K562 (cell line): ENCODE measurements around the gene USP13. TPM values are rescaled to one million over a fixed set of nuclear protein-coding genes. Genes with fewer than 3 reads are reported as not detected.

Source experiments
- ATAC-seq: fragments of 200-7000 bp; cut with Tn5 transposase; 3 replicates; pipeline ENCODE4 v1.9.1; 2020; ENCODE audit warnings: moderate library complexity
- BruUV-seq: library from RNA; stranded (reverse); fragments of 400-500 nt; replicated peaks from 2 replicates; lab custom pipeline; 2021; lab: Mats Ljungman, UMichigan
- CTCF ChIA-PET: fragments of 300-600 bp; formaldehyde crosslinking; extraction: SDS; loops from one replicate; lab custom pipeline; 2021; ENCODE audit warnings: low intra/inter-chr PET ratio; lab: Yijun Ruan, JAX
- POLR2A ChIA-PET: fragments of 300-600, 350-650 bp; sonication (Branson Sonifier 250); formaldehyde crosslinking; extraction: SDS; loops from one replicate; lab custom pipeline; 2021; ENCODE audit warnings: antibody characterized with exemption, inconsistent platforms; lab: Yijun Ruan, JAX
- DNase-seq, 4 experiments: peaks; one replicate each; pipeline versions ENCODE4 v3.0.0 to v3.0.0-alpha.2; 2011 to 2018; ENCODE audit warnings: low spot score in 3 of 4, mixed read lengths in 3 of 4; ENCODE audit errors: extremely low read depth in 1 of 4
- FAIRE-seq: peaks from 2 replicates; lab custom pipeline; 2011; peaks lifted over from hg19 to GRCh38; lab: Jason Lieb, UNC
- H2AFZ ChIP-seq: 2 replicates; pipeline ENCODE4 v1.6.0; 2011; ENCODE audit warnings: low read depth, low read length, control low read depth, inconsistent platforms
- H3K27ac ChIP-seq: fragments of 200-600 bp; 3 replicates; pipeline ENCODE4 v1.8.0; 2011; ENCODE audit warnings: low read depth, mild to moderate bottlenecking, control low read depth, inconsistent platforms, low read length, moderate library complexity, mixed read lengths; ENCODE audit errors: extremely low read depth
- H3K27me3 ChIP-seq, 2 experiments: fragments of 300-600 bp in 1 of 2; 2 replicates in 1 of 2; 3 replicates in 1 of 2; pipeline versions ENCODE4 v1.6.0 to v1.8.0; 2011; ENCODE audit warnings: inconsistent platforms in 2 of 2, low read length in 2 of 2, mild to moderate bottlenecking in 1 of 2, mixed read lengths in 1 of 2, moderate library complexity in 1 of 2; ENCODE audit not compliant: control insufficient read depth in 2 of 2, insufficient read depth in 2 of 2
- H3K36me3 ChIP-seq: fragments of 300-600 bp; 3 replicates; pipeline ENCODE4 v1.8.0; 2011; ENCODE audit warnings: mild to moderate bottlenecking, low read length, inconsistent platforms; ENCODE audit not compliant: control insufficient read depth, insufficient read depth
- H3K4me1 ChIP-seq, 2 experiments: fragments of 200-600 bp in 1 of 2; replicated peaks in 1 of 2; 2 replicates in 1 of 2; 3 replicates in 1 of 2; pipeline versions ENCODE4 v1.5.1 to v1.8.0; 2011; ENCODE audit warnings: inconsistent platforms in 2 of 2, low read length in 2 of 2, mild to moderate bottlenecking in 1 of 2, mixed read lengths in 1 of 2, moderate library complexity in 1 of 2; ENCODE audit not compliant: control insufficient read depth in 2 of 2, insufficient read depth in 2 of 2
- H3K4me2 ChIP-seq: 2 replicates; pipeline ENCODE4 v1.6.1; 2011; ENCODE audit warnings: low read length, control low read depth, inconsistent platforms, mixed read lengths; ENCODE audit not compliant: insufficient read depth
- H3K4me3 ChIP-seq: fragments of 200-600 bp; sonication (generic), shearing (Covaris generic); 2 replicates; pipeline ENCODE4 v1.5.1; 2016; ENCODE audit warnings: control low read depth, inconsistent platforms
- H3K79me2 ChIP-seq: fragments of 200-600 bp; 3 replicates; pipeline ENCODE4 v1.8.0; 2011; ENCODE audit warnings: low read length, inconsistent platforms; ENCODE audit not compliant: control insufficient read depth, insufficient read depth
- H3K9ac ChIP-seq, 2 experiments: 2 replicates each; pipeline versions ENCODE4 v1.6.0 to v1.6.1; 2011; ENCODE audit warnings: low read depth in 2 of 2, low read length in 2 of 2, control low read depth in 1 of 2, inconsistent platforms in 1 of 2, mild to moderate bottlenecking in 1 of 2, mixed read lengths in 1 of 2; ENCODE audit not compliant: insufficient read depth in 1 of 2
- H3K9me1 ChIP-seq: one replicate; pipeline ENCODE4 v1.6.0; 2011; ENCODE audit warnings: inconsistent platforms, mild to moderate bottlenecking, low read length, moderate library complexity; ENCODE audit not compliant: control insufficient read depth, insufficient read depth
- H3K9me3 ChIP-seq: replicated peaks from 2 replicates; pipeline ENCODE4 v1.5.1; 2011; ENCODE audit warnings: low read depth, low read length, inconsistent platforms; ENCODE audit not compliant: control insufficient read depth, insufficient read depth
- H4K20me1 ChIP-seq: replicated peaks from 2 replicates; pipeline ENCODE4 v1.6.1; 2011; ENCODE audit warnings: low read length, inconsistent platforms, mixed read lengths; ENCODE audit not compliant: control insufficient read depth, insufficient read depth
- BCL6 ChIP-seq: fragments of 250-450 bp; sonication (Bioruptor Pico); IDR thresholded peaks from 2 replicates; pipeline ENCODE4 v1.4.0; 2020
- FOS ChIP-seq: IDR thresholded peaks from 3 replicates; pipeline ENCODE4 v1.6.1; 2011; ENCODE audit not compliant: insufficient read length; ENCODE audit errors: extremely low read depth
- FOXK1 ChIP-seq: sonication (generic); formaldehyde crosslinking; IDR thresholded peaks from 2 replicates; pipeline ENCODE4 v1.8.0; 2022; ENCODE audit warnings: missing genetic modification reagents, mild to moderate bottlenecking, borderline replicate concordance
- GATA2 ChIP-seq: sonication (generic); formaldehyde crosslinking; IDR thresholded peaks from 2 replicates; pipeline ENCODE4 v1.4.0; 2020; ENCODE audit warnings: mild to moderate bottlenecking, missing genetic modification reagents
- MAFK ChIP-seq: IDR thresholded peaks from 2 replicates; pipeline ENCODE4 v1.6.1; 2011; ENCODE audit warnings: low read length, improper control_type of control experiment
- MCM3 ChIP-seq: fragments of 450-650 bp; IDR thresholded peaks from 2 replicates; pipeline ENCODE4 v1.6.1; 2016
- NFRKB ChIP-seq: fragments of 450-650 bp; IDR thresholded peaks from 2 replicates; pipeline ENCODE4 v1.6.1; 2016; ENCODE audit warnings: low read depth
- POLR2G ChIP-seq: fragments of 200-400 bp; formaldehyde crosslinking; IDR thresholded peaks from 2 replicates; pipeline ENCODE4 v1.6.1; 2017; ENCODE audit warnings: low read depth, mild to moderate bottlenecking, antibody characterized with exemption, low read length, moderate library complexity
- RCOR1 ChIP-seq, 2 experiments: IDR thresholded peaks; 2 replicates each; pipeline ENCODE4 v1.6.1; 2012; ENCODE audit warnings: low read depth in 2 of 2, low read length in 2 of 2, borderline replicate concordance in 1 of 2, improper control_type of control experiment in 1 of 2
- SRSF9 ChIP-seq: fragments of 200-400 bp; formaldehyde crosslinking; IDR thresholded peaks from 2 replicates; pipeline ENCODE4 v1.6.1; 2017; ENCODE audit warnings: low read depth, low read length, borderline replicate concordance
- TAL1 ChIP-seq: fragments of 450-650 bp; IDR thresholded peaks from 2 replicates; pipeline ENCODE4 v1.6.1; 2016; ENCODE audit warnings: mild to moderate bottlenecking
- TEAD1 ChIP-seq, 2 experiments: fragments of 450-650 bp in 1 of 2; sonication (generic) in 1 of 2; formaldehyde crosslinking; IDR thresholded peaks; 2 replicates each; pipeline versions ENCODE4 v1.4.0 to v1.8.0; 2020 to 2022; ENCODE audit warnings: mild to moderate bottlenecking in 2 of 2, missing genetic modification reagents in 1 of 2
- TRIM24 ChIP-seq, 2 experiments: fragments of 450-650 bp; IDR thresholded peaks; 2 replicates each; pipeline ENCODE4 v1.6.1; 2016
- whole genome bisulfite sequencing: fragments of 100-300 bp; shearing (Covaris generic); methylation state at CpG from one replicate; pipeline ENCODE4 v1.1.6; 2016; ENCODE audit warnings: low coverage, mixed read lengths; ENCODE audit not compliant: insufficient coverage; ENCODE audit errors: missing lambda C conversion rate; 5-methylcytosine and 5-hydroxymethylcytosine counted together
- in situ Hi-C: fragments of 300-500 bp; cut with MboI; formaldehyde crosslinking; loops from 4 replicates; pipeline ENCODE4 v1.15.0; 2018; ENCODE audit warnings: inconsistent platforms, mixed read lengths
- intact Hi-C: fragments of 100-400 bp; cut with micrococcal nuclease; formaldehyde crosslinking; loops from 2 replicates; pipeline ENCODE4 v1.14.2; 2022
- polyA plus RNA-seq, 8 experiments: library from polyadenylated mRNA; depleted of rRNA in 4 of 8; stranded (reverse) in 5 of 8; unstranded in 3 of 8; fragments of >200 nt; fragmentation: Nextera tagmentation in 2 of 8; fragmentation: Illumina TruSeq in 1 of 8; extraction: Ambion mirVana in 2 of 8; extraction: Trizol in 1 of 8; gene quantifications; 2 replicates each; pipeline versions ENCODE4 v1.2.1 to v1.2.3, GENCODE V29; 2011 to 2014; ENCODE audit warnings: inconsistent platforms in 1 of 8, missing spikeins in 1 of 8
- total RNA-seq, 7 experiments: library from RNA; depleted of rRNA in 6 of 7; stranded (reverse); fragments of >200 nt in 6 of 7; fragmentation: Illumina TruSeq in 2 of 7; extraction: Trizol in 2 of 7; gene quantifications; 2 replicates each; pipeline versions ENCODE4 v1.2.1 to v1.2.3, GENCODE V29; 2011 to 2021; ENCODE audit warnings: low replicate concordance in 1 of 7
- TF ChIP-seq, protein P1 (sequence below): sonication (generic); formaldehyde crosslinking; IDR thresholded peaks from 2 replicates; pipeline ENCODE4 v1.8.1; 2023; ENCODE audit warnings: mild to moderate bottlenecking, missing genetic modification reagents
- TF ChIP-seq, protein P2 (sequence below): sonication (generic); formaldehyde crosslinking; IDR thresholded peaks from 2 replicates; pipeline ENCODE4 v1.8.1; 2023; ENCODE audit warnings: mild to moderate bottlenecking, missing genetic modification reagents
- TF ChIP-seq, protein P3 (sequence below): fragments of 450-650 bp; formaldehyde crosslinking; IDR thresholded peaks from 2 replicates; pipeline ENCODE4 v1.4.0; 2022; ENCODE audit warnings: missing genetic modification characterization

The USP13 gene
- total and polyA plus RNA-seq, 9 of the 15 experiments (the other 6 are each of a cell fraction or from before 2014, with no cell fraction given), result 0.11 to 2.3 (median 0.51) TPM

DNA sequence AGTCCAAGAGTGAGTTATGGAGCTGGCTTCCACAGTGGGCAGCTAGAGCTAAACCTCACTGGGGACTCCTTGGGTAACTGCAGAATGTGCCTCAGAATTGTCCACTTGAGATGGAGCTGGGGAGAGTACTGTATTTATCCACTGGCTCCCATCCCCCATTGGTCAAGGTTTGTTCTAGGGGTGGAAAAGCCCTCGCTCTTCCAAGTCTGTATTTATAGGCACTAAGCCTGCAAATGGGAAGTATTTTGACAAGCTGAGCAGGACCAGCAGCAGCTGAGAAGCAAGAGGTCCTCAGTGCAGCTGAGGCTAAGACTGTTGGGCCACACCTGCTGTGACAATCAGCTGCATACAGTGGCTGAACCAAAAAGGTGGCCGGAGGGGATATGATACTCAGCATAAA lies 5.8 kb downstream of the USP13 start:
- in situ Hi-C loops, result no loop called here
- FAIRE-seq (no peak), ATAC-seq (peak; percentile 30; the same call in 2 of the 3 replicates), DNase-seq (no peak)
- Histone ChIP-seq H3K4me2 (no peak overlapping the region), H2AFZ (no peak overlapping the region), H3K4me1 (peaks cover 0 to 5% of the 10 kb centered on the region in 2 experiments; a peak in 3 of 5 replicates), H3K9me3 (no peaks in the 10 kb centered on the region), H4K20me1 (0 out of 2 replicates have a peak, but pooled peaks cover 2% of the 10 kb centered on the region), H3K4me3 (no peak overlapping the region), H3K27me3 (peaks cover 23 to 35% of the 10 kb centered on the region in 2 experiments; a peak in 4 of 5 replicates), H3K27ac (no peak overlapping the region), H3K9me1 (no peaks in the 10 kb centered on the region), H3K9ac (no peak overlapping the region), H3K36me3 (no peaks in the 10 kb centered on the region), H3K79me2 (no peaks in the 10 kb centered on the region)
- TF ChIP-seq TAL1, result no peak
- TF ChIP-seq, protein P1, sequence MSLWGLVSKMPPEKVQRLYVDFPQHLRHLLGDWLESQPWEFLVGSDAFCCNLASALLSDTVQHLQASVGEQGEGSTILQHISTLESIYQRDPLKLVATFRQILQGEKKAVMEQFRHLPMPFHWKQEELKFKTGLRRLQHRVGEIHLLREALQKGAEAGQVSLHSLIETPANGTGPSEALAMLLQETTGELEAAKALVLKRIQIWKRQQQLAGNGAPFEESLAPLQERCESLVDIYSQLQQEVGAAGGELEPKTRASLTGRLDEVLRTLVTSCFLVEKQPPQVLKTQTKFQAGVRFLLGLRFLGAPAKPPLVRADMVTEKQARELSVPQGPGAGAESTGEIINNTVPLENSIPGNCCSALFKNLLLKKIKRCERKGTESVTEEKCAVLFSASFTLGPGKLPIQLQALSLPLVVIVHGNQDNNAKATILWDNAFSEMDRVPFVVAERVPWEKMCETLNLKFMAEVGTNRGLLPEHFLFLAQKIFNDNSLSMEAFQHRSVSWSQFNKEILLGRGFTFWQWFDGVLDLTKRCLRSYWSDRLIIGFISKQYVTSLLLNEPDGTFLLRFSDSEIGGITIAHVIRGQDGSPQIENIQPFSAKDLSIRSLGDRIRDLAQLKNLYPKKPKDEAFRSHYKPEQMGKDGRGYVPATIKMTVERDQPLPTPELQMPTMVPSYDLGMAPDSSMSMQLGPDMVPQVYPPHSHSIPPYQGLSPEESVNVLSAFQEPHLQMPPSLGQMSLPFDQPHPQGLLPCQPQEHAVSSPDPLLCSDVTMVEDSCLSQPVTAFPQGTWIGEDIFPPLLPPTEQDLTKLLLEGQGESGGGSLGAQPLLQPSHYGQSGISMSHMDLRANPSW (CRISPR knock-in tag), result no peak
- no peak for TF ChIP-seq BCL6 (CRISPR knock-in tag)
- no peak for TF ChIP-seq NFRKB
- TF ChIP-seq TEAD1 (CRISPR knock-in tag; IDR thresholded peaks at IDR 0.05), result no peak
- TF ChIP-seq MAFK, result no peak
- no peak for TF ChIP-seq FOXK1 (CRISPR knock-in tag)
- TF ChIP-seq, protein P2, sequence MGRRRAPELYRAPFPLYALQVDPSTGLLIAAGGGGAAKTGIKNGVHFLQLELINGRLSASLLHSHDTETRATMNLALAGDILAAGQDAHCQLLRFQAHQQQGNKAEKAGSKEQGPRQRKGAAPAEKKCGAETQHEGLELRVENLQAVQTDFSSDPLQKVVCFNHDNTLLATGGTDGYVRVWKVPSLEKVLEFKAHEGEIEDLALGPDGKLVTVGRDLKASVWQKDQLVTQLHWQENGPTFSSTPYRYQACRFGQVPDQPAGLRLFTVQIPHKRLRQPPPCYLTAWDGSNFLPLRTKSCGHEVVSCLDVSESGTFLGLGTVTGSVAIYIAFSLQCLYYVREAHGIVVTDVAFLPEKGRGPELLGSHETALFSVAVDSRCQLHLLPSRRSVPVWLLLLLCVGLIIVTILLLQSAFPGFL (CRISPR knock-in tag), result no peak
- TF ChIP-seq FOS, result no peak
- no peak for TF ChIP-seq GATA2 (CRISPR knock-in tag)
- TF ChIP-seq MCM3, result no peak
- TF ChIP-seq RCOR1 (IDR thresholded peaks at IDR 0.05; ENCODE audit: borderline replicate concordance in 1 of 2, low read depth in 2 of 2, low read length in 2 of 2), result no peak
- no peak for TF ChIP-seq SRSF9
- no peak for TF ChIP-seq POLR2G
- TF ChIP-seq, protein P3, sequence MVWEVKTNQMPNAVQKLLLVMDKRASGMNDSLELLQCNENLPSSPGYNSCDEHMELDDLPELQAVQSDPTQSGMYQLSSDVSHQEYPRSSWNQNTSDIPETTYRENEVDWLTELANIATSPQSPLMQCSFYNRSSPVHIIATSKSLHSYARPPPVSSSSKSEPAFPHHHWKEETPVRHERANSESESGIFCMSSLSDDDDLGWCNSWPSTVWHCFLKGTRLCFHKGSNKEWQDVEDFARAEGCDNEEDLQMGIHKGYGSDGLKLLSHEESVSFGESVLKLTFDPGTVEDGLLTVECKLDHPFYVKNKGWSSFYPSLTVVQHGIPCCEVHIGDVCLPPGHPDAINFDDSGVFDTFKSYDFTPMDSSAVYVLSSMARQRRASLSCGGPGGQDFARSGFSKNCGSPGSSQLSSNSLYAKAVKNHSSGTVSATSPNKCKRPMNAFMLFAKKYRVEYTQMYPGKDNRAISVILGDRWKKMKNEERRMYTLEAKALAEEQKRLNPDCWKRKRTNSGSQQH (CRISPR knock-in tag), result no peak
- no peak for TF ChIP-seq TRIM24 (IDR thresholded peaks at IDR 0.05)
- WGBS, result 4% methylated on average over 2 of the region's 2 CpGs
- no TSS peak for BruUV-seq
- ChIA-PET POLR2A (interaction anchor here (1.3 to 1.5 kb wide), 2 partner anchors 8 to 9 kb away, joined by 3 to 5 read pairs; no protein-coding TSS in a partner anchor), CTCF (no interaction called here)
- intact Hi-C loops, result loop anchor here (10.0 kb wide), 1 partner anchor 146 kb away; no protein-coding TSS in a partner anchor
